NK-92 (cell line): ENCODE results near the gene NTM.
"Not testable (repeated sequence)": the region's sequence is repeated elsewhere in the genome, so short reads cannot be mapped to it uniquely, and the experiment has no call there.

Experiments
- DNase-seq: peaks from one replicate; lab custom pipeline; 2025; ENCODE audit not compliant: unreplicated experiment; lab: John Stamatoyannopoulos, UW

Gene NTM

GRCh38 chr11:132052904-132053303 lies 682.5 kb downstream of the NTM start:
- no peak for DNase-seq

GRCh38 chr11:132054822-132055221 lies 684.4 kb downstream of the NTM start:
- DNase-seq, result no peak

- DNase-seq, result no peak
Observed at GRCh38 chr11:132055296-132055695, 684.9 kb downstream of the NTM start.

GRCh38 chr11:132056689-132057088 lies 686.3 kb downstream of the NTM start:
- DNase-seq, result no peak

- no peak for DNase-seq
Observed at GRCh38 chr11:132057266-132057665, 686.9 kb downstream of the NTM start.

- no peak for DNase-seq
Observed at GRCh38 chr11:132058211-132058772, 687.9 kb downstream of the NTM start.

GRCh38 chr11:132060567-132060966 lies 690.2 kb downstream of the NTM start:
- DNase-seq, result no peak

- DNase-seq, result no peak
Observed at GRCh38 chr11:132062031-132062430, 691.6 kb downstream of the NTM start.

- DNase-seq, result no peak
Observed at GRCh38 chr11:132062541-132062940, 692.1 kb downstream of the NTM start.

GRCh38 chr11:132064987-132065620 lies 694.7 kb downstream of the NTM start:
- no peak for DNase-seq

- no peak for DNase-seq
Observed at GRCh38 chr11:132068556-132068955, 698.1 kb downstream of the NTM start.

- not testable (repeated sequence) for DNase-seq
Observed at GRCh38 chr11:132069593-132069992, 699.2 kb downstream of the NTM start.

- DNase-seq, result not testable (repeated sequence)
Observed at GRCh38 chr11:132070907-132071306, 700.5 kb downstream of the NTM start.

GRCh38 chr11:132072044-132072857 lies 701.8 kb downstream of the NTM start:
- DNase-seq, result no peak

GRCh38 chr11:132072858-132073211 lies 702.4 kb downstream of the NTM start:
- no peak for DNase-seq

- DNase-seq, result no peak
Observed at GRCh38 chr11:132073787-132074186, 703.4 kb downstream of the NTM start.

- no peak for DNase-seq
Observed at GRCh38 chr11:132075447-132075846, 705.0 kb downstream of the NTM start.

GRCh38 chr11:132077416-132077815 lies 707.0 kb downstream of the NTM start:
- no peak for DNase-seq

GRCh38 chr11:132078264-132079076 lies 708.1 kb downstream of the NTM start:
- DNase-seq, result no peak

GRCh38 chr11:132080127-132080526 lies 709.7 kb downstream of the NTM start:
- no peak for DNase-seq

GRCh38 chr11:132082566-132082965 lies 712.2 kb downstream of the NTM start:
- DNase-seq, result no peak
